ENCODE measurements around the gene CHMP4A. TPM values are rescaled to one million over a fixed set of nuclear protein-coding genes. Genes with fewer than 3 reads are reported as not detected.

The CHMP4A gene
- total RNA-seq, 1 donor from 2014 or later: 96.5 TPM

DNA sequence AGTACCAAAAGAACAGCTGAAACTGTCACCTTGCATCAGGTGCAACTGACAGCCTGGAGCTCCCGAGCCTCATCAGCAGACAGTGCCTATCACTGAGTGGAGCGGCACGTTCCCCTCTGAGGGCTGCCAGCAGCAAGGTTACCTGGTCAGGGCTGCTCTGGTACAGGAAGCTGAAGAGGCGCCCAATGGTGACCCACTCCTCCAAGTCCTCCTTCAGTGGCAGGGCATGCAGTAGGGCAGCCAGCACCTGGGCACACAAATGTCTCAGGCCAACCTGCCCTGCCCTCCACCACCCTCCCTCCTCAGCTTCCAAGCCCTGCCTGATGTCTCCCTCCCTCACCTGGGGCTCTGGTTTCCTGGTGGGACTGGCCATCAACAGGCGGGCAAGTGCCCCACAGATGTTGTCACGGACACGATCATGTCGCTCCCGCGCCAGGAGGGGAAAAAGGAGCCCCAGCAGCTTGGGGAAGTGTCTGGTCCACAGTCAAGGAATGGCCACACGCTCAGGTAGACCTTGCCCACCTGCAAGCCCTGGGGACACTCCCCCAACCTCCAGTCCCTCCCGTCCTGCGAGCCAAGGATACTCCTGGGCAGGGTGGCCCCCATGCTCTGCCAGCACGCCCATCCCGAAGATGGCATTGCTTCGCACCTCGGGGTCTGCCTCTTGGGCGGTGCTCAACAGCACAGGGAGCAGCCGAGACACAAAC is 31.8 kb downstream of the CHMP4A start:
- intact Hi-C loops (cut with micrococcal nuclease): no loop called here

DNA sequence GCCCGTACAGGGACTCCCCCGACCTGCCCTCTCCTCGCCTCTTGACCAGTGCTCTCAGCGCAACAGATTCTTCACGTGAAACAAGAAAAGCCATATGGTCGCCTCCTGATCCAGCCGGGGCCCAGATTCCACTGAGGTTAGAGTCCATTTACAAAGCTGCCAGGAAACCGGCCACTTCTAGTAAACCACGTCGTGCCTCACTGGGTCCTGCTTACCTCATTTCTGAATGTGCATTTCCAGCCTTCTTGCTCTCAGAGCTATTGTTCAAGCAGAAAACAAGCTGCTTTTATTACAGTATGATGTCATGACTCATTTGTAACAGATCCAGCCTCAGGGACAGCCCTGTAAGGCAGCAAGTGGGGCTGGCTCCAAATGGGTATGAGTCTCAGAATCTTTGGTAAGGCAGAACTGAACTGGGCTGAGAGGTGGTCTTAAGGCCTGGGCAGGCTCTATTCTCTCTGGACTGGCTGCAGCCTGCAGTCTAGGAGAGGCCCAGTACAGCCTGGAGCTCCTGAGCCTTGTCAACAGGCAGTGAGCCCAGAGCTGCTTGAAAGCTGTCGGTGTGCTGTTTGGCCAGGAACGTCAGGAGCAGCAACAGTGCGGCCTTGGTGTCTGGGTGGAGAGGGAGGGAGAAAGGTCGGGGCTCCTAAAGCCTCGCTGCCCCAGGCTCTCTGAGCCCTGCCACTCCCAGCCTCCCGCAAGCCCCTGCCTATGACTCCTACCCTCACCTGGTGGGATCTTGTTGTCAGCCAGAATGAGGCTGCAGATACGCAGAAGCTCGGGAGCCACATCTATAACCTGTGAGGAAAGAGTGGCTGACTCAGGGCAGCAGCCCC is 33.1 kb downstream of the CHMP4A start:
- intact Hi-C loops (cut with micrococcal nuclease): no loop called here

DNA sequence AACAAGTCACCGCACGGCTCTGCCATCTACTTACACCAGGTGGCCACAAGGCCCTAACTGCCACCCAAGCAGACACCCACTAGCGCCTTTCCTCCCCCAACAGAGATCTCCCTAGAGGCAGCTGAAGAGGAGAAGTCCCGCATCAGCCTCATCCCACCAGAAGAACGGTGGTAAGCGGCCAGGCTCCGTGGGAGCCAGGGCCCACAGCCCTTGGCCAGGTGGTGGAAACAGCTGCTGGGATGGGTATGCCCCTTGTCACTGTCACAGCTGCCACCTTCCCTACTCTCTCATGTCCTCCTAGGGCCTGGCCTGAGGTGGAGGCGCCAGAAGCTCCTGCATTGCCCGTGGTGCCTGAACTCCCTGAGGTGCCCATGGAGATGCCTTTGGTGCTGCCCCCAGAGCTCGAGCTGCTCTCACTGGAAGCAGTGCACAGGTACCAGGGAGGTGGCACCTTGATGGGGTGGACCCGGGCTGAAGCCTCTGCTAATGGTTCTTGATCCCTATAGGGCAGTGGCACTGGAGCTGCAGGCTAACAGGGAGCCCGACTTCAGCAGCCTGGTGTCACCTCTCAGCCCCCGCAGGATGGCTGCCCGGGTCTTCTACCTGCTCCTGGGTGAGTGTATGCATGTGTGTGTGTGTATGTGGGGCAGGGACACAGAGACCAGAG is 33.9 kb downstream of the CHMP4A start:
- intact Hi-C loops (cut with micrococcal nuclease): no loop called here

DNA sequence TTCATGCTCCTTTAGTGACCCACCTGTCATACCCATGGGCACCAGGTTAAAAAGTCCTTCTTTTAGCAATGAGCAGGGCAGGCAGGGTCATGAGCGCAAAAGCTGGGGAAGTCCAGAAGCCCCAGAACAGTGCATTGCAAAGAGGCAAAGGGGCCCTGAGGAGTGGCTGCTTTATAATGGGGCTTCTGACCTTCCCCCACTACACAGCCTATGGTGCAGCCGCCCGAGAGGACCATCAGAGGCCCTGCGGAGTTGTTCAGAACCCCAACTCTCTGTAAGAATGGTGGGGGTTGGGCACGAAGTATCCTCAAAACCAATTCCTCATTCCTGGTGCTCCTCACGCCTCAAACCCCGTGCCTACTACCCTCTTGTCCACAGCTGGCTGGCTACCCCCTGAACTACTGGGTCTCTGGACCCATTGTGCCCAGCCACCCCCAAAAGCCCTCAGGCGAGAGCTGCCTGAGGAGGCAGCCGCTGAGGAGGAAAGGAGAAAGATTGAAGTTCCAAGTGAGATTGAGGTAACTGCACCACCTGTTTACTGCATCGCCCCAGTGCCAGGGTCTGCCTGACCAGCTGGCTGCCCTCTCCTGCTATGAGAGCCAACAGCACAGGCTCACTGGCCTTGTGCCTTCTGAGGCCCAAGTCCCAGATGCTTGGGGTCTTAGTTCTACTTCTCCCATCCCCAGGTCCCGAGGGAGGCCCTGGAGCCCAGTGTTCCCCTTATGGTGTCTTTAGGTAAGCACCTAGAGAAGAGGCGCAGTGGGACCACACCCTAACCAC is 34.7 kb downstream of the CHMP4A start:
- intact Hi-C loops (cut with micrococcal nuclease): no loop called here

DNA sequence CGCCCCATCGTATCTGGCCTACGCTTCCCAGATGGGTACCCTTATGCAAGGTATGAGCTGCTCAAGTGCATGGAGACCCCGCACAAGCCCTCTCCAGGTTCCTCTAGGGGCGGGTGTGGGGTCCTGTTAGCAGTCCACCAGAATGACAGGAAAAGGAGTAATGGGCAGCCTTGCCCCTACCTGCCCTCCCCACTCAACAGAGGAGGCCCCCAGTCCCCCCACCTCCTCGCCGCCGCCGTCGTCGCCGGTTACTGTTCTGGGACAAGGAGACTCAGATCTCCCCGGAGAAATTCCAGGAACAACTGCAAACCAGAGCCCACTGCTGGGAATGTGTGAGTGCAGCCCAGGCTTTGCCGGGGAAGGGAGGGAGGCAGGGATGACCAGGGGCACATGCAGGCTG is 35.4 kb downstream of the CHMP4A start:
- intact Hi-C loops (cut with micrococcal nuclease): no loop called here

DNA sequence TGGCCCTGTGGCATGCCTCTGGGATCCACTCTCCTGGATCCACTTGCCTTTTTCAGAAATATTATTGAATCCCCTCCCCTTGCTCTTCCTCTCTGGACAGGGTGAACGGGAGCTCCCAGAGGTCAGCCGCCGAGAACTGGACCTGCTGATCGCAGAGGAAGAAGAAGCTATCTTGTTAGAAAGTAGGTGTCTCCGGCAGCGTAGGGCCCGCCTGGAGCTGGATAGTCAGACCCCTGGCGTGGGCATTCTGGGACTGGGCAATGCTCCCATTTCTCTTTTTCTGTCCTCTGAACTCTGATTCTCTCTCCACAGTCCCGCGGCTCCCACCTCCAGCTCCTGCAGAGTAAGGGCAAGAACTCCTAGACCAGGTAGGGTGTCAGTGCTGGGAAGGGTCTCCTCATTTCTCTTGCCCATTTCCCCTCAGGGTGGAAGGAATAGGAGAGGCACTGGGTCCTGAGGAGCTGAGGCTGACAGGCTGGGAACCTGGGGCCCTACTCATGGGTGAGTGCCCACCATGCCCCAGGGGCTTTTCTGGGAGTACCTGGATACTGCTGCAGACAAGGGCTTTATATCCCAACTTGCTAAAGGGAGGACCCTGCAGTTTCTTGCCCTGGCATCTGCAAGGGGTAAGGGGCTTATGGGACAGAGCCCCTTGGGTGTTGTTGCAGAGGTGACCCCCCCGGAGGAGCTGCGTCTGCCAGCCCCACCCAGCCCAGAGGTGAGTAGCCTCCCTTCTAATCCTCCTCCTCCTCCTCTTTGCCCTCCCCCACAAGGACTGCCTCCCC is 36.1 kb downstream of the CHMP4A start:
- intact Hi-C loops (cut with micrococcal nuclease): no loop called here

DNA sequence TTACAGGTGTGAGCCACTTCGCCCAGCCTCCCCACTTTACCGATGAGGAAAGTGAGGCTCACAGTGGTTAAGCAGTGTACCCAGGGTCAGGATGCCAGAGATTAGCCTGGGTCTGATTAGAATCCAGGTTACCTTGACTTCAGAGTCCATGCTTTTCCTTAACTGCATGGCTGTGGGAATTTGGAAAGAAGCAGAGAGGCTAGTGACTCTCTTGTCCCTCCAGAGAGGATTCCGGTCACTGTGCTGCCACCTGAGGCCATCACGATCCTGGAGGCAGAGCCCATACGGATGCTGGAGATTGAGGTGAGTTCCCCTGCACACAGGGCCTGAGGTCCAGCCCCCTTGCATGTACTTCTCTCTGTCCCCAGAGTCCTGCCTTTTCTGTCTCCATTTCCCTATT is 36.7 kb downstream of the CHMP4A start:
- intact Hi-C loops (cut with micrococcal nuclease): no loop called here

DNA sequence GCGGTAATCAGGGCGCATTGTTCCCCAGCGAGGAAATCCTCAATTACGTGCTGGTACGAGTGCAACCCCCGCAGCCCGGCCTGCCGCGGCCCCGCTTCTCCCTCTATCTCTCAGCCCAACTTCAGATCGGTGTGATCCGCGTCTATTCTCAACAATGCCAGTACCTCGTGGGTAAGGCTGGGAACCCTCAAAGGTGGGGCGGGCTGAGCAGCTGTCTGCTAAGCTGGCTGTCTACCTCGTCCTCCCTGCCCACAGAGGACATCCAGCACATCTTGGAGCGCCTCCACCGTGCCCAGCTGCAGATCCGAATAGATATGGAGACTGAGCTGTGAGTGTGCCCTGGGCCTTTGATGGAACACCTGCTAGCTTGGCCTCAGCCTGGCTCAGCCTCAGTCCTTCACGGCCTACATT is 40.4 kb downstream of the CHMP4A start:
- intact Hi-C loops (cut with micrococcal nuclease): no loop called here

DNA sequence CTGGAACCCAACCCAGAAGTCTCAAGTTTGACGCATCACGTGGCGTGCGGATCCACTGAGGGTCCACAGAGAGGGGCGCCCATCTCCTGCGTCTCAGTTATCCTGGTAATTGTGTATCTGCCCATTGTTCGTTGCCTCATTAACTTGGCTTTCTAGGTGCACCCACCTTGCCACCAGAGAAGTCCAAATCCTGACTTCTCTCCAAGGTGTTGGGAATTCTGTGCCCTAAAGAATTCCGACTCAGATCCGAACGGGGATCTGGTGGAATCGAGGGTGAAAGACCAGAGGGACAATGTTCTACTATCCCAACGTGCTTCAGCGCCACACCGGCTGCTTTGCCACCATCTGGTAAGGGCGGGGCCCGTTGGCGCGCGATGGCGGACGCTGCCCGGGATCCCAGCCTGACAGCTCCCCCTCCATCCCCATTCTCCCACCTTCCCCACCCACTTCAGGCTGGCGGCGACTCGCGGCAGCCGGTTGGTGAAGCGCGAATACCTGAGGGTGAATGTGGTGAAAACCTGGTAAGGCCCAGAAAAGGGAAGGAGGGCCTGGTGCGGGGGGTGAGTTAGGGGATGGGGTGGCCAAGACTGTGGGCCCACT is 40.9 kb downstream of the CHMP4A start:
- intact Hi-C loops (cut with micrococcal nuclease): no loop called here

DNA sequence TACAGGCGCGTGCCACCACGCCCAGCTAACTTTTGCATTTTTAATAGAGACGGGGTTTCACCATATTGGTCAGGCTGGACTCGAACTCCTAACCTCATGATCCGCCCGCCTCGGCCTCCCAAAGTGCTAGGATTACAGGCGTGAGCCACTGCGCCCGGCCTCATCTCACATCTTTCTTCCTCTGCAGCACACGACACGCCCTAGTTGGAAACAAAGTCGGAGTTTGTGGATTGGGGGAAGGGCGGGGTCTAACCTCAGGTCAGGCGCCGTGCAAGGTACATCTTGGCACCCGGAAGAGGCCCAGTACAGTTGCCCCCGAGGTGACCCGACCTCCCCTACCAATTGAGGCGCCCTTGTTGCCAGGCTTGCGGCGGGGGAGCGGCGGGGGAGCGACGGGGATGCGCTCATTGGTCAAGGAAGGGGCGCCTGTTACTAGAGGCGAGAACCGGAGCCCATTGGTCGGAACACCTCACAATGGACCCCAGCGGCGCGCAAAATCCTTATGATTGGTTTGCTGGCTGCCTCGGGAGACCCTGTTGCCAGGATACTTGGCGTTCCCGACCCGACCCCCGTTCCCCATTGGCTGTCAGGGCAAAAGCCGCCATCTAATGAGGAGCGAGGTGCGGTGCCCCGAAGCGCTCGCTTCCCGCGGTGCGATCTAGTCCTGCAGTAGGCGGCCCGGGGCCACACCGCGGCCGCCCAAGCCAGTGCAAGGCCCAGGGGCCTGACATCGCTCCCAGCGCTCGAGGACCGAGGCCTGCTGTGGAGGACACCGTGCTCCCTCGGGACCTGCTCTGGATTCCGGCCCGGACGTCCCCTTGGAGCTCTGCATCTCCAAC is 41.6 kb downstream of the CHMP4A start, which contains the start of gene REC8:
Gene REC8 (plus strand): TSS at position 659 of the 839 bp plus-strand sequence. CDS start 473 bp downstream, outside the sequence.
- intact Hi-C loops (cut with micrococcal nuclease): loop anchor here (1.0 kb wide), 1 partner anchor 10 kb away; the partner anchor contains the start of gene IRF9

DNA sequence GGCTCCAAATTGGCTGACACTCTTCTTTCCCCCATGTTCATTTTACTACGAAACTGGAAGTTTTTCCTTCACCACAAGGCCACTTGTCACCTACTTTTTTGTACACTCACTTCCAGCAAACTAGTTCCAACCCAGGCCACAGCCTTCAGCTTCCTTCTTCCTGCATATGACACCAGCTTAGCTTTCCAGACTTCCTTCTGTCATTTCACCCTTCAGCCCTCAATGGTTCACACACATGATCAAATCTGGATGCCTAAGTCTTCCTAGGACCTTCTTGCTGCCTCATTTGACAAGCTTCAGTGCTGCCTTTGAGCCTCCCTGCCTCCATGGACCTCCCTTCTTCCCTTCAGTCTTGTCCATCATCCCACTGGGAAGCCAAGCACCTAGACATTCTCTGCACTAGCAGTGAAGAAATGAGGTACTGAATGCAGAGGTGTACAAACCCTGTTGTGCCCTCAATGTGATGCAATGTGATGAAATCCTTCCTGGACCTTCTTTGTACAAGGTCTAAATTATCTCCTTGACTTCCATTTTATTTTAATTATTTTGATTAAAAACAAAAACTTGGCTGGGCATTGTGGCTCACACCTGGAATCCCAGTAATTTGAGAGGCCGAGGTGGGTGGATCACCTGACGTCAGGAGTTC is 45.7 kb downstream of the CHMP4A start:
- intact Hi-C loops (cut with micrococcal nuclease): no loop called here

DNA sequence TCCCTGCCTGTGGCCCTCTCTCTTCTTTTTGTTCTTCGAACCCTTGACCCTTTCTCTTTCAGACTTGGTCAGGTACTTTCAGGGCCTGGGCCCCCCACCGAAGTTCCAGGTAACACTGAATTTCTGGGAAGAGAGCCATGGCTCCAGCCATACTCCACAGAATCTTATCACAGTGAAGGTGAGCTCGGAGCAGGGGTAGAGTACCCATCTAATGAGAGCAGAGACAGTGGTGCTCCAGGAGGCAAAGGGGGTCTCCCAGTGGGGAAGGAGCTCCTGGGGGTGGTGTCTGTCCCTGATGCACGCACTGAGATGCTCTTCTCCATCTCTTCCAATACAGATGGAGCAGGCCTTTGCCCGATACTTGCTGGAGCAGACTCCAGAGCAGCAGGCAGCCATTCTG is 47.5 kb downstream of the CHMP4A start:
- intact Hi-C loops (cut with micrococcal nuclease): no loop called here

DNA sequence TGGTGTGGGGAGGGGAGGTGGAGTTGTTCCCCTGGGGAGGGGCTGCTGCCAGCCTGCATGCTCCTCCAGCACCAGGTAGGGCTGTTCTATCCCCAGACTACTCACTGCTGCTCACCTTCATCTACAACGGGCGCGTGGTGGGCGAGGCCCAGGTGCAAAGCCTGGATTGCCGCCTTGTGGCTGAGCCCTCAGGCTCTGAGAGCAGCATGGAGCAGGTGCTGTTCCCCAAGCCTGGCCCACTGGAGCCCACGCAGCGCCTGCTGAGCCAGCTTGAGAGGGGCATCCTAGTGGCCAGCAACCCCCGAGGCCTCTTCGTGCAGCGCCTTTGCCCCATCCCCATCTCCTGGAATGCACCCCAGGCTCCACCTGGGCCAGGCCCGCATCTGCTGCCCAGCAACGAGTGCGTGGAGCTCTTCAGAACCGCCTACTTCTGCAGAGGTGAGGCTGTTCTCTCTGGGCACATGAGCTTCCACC is 48.7 kb downstream of the CHMP4A start:
- intact Hi-C loops (cut with micrococcal nuclease): no loop called here

DNA sequence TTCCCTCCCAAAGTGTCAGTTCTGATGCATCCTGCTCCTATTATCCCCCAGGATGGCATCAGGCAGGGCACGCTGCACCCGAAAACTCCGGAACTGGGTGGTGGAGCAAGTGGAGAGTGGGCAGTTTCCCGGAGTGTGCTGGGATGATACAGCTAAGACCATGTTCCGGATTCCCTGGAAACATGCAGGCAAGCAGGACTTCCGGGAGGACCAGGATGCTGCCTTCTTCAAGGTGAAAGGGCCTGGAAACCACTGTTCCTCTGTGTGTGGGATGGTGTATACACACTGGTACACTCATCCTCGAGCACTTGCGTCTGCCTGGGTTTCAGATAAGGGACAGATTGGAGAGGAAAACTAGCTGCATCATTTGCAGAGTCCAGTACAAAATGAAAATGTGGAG is 51.2 kb downstream of the CHMP4A start:
- intact Hi-C loops (cut with micrococcal nuclease): no loop called here

DNA sequence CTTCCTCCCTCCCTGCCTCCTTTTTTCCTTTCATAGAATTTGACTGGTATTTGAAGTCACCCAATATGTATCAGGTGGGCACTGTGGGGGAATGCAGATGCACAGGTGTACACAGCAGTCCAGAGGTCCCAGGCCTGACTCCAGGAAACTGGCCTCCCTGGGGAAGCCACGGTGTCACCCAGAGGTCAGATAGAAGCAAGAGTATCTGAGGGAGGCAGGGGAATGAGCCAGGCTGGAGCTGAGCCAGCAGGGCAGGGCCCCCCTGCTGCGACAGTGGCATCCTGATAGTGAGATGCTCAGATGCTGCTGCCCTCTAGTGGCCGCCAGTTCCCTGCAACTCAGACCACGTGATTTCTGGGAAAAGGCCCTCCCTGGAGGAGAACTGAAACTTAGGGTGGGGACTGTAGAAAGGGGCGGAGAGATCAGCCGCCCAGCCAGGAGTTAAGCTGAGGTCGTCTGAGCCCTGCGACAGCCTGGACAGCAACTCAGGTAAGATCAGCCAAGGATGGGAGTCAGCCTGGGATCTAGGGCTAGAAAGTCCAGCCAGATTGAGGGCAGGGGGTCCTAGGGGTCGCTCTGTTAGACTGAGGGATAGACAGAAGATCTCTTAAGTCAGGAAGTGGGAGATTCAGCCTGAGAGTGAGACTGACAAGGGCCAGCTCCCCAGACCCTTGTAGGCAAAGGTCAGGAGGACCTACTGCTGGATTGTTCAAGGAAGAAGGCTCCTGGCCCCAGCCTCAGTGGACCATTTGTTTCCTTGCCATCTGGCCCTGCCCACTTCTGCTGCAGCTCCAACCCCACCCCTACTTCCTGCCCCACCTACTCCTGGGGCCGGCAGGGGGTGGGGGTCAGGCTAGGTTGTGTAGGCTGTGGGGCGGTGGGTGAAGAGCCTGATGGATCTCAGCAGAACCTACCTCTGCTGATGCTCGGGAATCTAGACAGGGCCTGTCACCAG is 52.2 kb downstream of the CHMP4A start, which contains the start of gene IRF9:
Gene IRF9 (plus strand): TSS at position 416 of the 955 bp plus-strand sequence. CDS start 880 bp downstream, outside the sequence.
- intact Hi-C loops (cut with micrococcal nuclease): loop anchor here (1.0 kb wide), 16 partner anchors 10 to 171 kb away; partner anchors contain the start of genes CHMP4A, EMC9, GMPR2 and IPO4

DNA sequence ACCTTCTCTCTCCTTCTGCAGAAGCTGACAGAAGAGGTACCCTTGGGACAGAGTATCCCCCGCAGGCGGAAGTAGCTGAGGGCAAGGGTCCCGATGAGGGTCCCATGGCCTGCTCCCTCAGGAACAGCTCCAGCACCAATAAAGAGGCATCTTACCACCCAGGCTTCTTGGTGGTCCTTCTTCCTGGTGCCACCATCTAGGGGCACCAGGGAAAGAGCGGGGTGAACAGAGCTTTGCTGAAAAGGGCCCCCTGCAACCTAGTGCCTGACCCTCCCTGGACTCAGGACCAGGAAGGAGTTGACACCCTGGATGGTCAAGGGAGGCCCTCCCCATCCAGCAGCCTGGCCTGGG is 52.8 kb downstream of the CHMP4A start:
- intact Hi-C loops (cut with micrococcal nuclease): no loop called here
